Measurements from ENCODE around the gene ADAMTSL5.

GRCh38 chr19:1507192-1507660 lies 5.6 kb downstream of the ADAMTSL5 start:
- TF ChIP-seq CTCF (IDR thresholded peaks at IDR 0.05) = no peak
- TF ChIP-seq EP300 (IDR thresholded peaks at IDR 0.05) = no peak
- TF ChIP-seq POLR2A (IDR thresholded peaks at IDR 0.05) = no peak
